ENCODE measurements around the gene SIX5.
"Not testable (repeated sequence)": the region's sequence is repeated elsewhere in the genome, so short reads cannot be mapped to it uniquely, and the experiment has no call there.

The SIX5 gene

DNA sequence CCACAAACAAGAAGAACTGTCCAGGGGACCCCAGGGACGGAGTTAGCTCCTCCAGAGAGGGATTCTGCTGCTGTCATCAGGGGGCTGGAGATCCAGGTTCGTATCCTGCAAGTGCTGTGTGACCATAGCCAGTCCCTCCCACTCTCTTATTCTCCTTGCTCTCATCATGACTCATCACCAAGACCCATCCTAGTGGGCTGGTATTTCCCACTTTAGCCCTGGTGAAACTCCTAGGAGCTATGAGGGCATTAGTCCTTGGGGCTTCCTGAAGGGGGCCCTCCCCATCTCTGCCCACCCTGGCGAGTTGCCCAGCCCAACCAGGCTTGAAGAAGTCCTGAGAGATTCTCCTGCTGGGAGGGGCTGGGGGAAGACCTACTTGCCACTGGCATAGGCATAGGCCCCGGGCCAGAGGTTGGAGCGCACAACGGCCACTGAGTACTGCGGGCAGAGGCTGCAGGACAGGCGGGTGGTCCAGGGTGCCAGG, 31.1 kb upstream of the SIX5 start:
- H3K9me3 Mint-ChIP-seq: no peaks in the 10 kb centered on the region
- no peak overlapping the region for H3K27ac Mint-ChIP-seq
- H3K27me3 Mint-ChIP-seq: peaks cover 76% of the 10 kb centered on the region
- DNase-seq (no peak), ATAC-seq (no peak)
- peaks cover 9% of the 10 kb centered on the region for H3K4me1 Mint-ChIP-seq
- H3K4me3 Mint-ChIP-seq: no peak overlapping the region

DNA sequence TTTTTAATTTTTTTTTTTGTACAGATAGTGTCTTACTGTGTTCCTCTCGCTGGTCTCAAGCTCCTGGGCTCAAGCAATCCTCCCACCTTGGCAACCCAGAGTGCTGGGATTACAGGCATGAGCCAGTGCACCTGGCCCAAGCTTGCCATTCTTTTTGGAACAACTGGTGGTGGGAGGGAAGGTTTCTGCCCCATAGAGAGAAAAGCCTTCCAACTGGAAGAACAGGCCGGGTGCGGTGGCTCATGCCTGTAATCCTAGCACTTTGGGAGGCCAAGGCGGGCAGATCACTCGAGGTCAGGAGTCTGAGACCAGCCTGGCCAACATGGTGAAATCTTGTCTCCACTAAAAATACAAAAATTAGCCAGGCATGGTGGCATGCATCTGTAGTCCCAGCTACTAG, 30.5 kb upstream of the SIX5 start:
- not testable (repeated sequence) for H3K9me3 Mint-ChIP-seq, H3K4me3 Mint-ChIP-seq, DNase-seq, H3K4me1 Mint-ChIP-seq, ATAC-seq, H3K27ac Mint-ChIP-seq
- H3K27me3 Mint-ChIP-seq: peaks cover 82% of the 10 kb centered on the region

DNA sequence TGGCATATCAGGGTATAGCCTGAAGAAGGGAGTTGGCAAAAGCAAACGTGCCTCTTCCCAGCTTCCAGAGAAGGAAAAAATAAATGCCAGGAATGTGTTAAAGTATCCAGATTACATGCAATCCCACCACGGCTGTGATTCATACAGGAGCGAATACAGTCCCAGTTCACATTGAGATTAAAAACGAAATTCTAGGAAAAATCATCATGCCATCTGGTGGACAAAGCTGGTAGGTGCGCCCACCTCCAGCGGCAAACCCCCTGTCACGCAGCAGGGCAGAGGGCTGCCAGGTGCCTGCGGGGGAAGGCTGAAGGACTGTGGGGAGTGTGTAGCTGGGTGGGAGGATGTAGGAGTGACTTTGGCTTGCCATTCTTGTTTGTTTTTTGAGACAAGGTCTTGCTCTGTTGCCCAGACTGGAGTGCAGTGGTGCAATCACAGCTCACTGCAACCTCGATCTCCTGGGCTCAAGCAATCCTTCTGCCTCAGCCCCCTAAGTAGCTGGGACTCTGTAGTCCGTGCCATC, 30.0 kb upstream of the SIX5 start:
- H3K4me3 Mint-ChIP-seq: no peak overlapping the region
- peaks cover 87% of the 10 kb centered on the region for H3K27me3 Mint-ChIP-seq
- ATAC-seq (peak; percentile 79), DNase-seq (peak; percentile 52 to 53)
- H3K4me1 Mint-ChIP-seq: peaks cover 10% of the 10 kb centered on the region
- H3K9me3 Mint-ChIP-seq: no peaks in the 10 kb centered on the region
- H3K27ac Mint-ChIP-seq: no peak overlapping the region

DNA sequence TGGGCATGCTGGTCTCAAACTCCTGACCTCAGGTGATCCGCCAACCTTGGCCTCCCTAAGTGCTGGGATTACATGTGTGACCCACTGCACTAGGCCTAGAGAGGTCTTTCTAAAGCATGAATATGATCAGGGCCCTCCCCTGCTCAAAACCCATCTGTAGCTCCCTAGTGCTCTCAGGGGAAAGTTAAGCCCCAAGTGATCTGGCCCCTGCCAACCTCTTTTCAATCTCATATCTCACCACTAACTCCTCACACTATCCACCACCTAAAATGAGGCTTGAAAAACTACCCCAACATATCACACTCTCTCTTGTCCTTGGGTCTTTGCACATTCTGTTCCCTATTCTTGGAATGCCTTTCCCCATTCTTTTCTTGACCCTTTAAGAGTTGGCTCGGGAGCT, 25.6 kb upstream of the SIX5 start:
- peaks cover 42% of the 10 kb centered on the region for H3K4me1 Mint-ChIP-seq
- no peak overlapping the region for H3K27ac Mint-ChIP-seq
- no peak for DNase-seq
- H3K27me3 Mint-ChIP-seq: peaks cover 67% of the 10 kb centered on the region
- H3K9me3 Mint-ChIP-seq: no peaks in the 10 kb centered on the region
- no peak for ATAC-seq
- H3K4me3 Mint-ChIP-seq: no peak overlapping the region

DNA sequence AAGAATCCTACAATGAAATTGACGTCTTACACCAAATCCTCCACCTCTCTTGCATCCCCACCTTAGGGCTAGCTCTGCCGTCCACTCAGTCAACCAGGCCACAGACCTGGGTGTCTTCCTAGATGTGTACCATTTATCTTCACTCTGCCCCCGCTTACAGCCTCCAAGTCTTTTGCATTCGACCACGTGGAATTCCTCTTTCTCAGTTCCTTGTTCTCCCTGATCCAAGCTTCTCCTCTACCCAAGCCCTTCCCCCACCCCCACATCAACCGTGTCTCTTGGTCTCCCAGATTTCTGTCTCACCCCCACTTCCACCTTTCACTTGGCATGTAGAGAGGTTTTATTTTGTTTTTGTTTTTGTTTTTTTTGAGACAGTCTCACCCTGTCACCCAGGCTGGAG, 24.8 kb upstream of the SIX5 start:
- DNase-seq (no peak), ATAC-seq (no peak)
- peaks cover 65% of the 10 kb centered on the region for H3K27me3 Mint-ChIP-seq
- H3K27ac Mint-ChIP-seq: peak overlapping the region in 1 of 2 donors; percentile 34
- H3K4me1 Mint-ChIP-seq: peaks cover 38% of the 10 kb centered on the region
- no peaks in the 10 kb centered on the region for H3K9me3 Mint-ChIP-seq
- no peak overlapping the region for H3K4me3 Mint-ChIP-seq

DNA sequence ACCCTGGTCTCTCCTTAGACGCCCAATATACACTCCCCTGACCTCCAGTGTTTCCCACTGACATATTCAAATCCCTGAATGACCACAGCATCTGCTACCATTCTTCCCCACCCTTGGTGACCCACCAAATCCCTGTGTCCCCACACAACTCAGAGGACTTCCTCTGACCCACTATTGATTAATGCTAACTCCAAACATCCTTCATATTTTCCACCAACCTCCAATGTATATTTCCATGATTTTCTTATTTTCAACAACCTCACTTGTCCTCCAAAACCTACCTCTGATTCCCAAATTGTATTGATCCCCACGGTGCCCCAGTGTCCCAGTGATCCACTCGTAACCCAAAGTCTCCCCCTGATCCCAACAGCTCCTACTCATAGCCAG, 24.1 kb upstream of the SIX5 start:
- no peak for ATAC-seq
- Mint-ChIP-seq H3K4me3 (peak overlapping the region; percentile 39 to 82), H3K4me1 (peaks cover 33% of the 10 kb centered on the region), H3K9me3 (no peaks in the 10 kb centered on the region), H3K27me3 (peaks cover 65% of the 10 kb centered on the region), H3K27ac (peak overlapping the region; percentile 59 to 62)
- DNase-seq: no peak

DNA sequence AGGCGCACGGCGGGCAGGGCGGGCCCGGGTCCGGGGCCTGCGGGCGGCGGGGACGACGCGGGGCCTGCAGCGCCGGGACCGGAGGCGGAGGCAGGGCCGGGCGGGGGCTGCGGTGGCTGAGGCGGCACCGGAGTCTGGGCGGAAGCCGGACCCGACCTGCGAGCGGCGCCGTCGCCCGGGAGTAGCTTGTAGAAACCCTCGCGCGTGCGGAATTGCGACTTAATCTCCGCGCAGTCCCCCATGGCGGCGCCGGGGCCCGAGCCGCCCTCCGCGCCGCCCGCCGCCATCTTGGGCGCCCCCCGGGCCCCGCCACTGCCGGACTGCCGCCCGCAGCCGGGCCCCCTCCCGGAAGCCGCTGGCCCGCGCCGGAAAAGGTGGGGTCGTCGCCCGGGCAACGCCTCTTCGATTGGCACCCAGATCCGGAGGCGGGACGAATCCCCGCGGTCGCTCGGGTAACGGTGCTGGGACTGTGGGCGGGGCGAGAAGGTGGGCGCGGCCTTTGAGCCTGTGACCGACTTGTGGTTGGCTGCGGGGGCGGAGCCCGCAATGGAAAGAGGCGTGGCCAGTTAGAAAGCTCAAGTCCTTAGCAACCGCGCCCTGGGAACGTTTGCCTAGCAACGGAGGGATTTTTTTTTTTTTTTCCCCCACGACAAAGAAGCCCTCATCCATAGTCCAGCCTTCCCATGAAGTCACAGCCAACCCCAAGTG, 23.6 kb upstream of the SIX5 start, which contains the start of gene DMWD:
TSS of gene DMWD (minus strand) at position 376 of the 708 bp plus-strand sequence. CDS start at position 287, 89 bp downstream.
- no peaks in the 10 kb centered on the region for H3K9me3 Mint-ChIP-seq
- H3K4me1 Mint-ChIP-seq: peaks cover 33% of the 10 kb centered on the region
- H3K4me3 Mint-ChIP-seq: peak within 1 kb of the TSS; percentile 90 to 99
- peak; percentile 92 for ATAC-seq
- peaks cover 65% of the 10 kb centered on the region for H3K27me3 Mint-ChIP-seq
- peak; percentile 99 for DNase-seq
- peak within 1 kb of the TSS; percentile 83 to 93 for H3K27ac Mint-ChIP-seq

DNA sequence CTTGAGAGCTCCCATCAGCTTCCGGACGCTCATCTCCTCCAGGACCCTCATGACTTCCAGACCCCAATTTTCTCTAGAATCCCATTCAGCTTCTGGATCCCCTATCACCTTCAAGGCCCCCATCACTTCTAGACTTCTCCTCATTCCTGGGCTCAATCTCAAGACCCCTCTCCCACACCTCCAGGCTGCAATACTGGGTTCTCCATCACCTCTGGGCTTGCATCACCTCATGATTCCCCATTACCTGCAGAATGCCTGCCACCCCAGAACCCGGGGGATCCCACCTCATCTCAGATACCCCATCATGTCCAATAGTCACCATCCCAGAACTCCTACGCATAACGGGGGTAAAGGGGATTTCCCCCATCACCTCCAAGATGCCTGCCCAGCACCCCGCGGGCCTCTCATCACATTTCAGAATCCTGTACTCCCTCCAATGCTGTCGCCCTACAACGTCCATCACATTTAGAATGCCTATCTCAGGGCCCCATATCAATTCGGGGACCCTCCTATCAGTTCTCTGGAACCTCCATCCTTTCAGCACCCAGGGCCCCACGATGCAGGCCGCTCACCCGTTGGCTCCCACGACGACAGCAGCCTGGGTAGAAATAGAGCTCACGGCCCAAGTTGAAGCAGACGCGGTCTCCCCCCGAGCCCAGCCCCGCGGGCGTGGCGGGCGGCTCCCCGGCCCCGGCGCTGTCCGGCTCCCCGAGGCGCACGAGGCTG, 22.9 kb upstream of the SIX5 start:
- peak; percentile 42 to 43 for DNase-seq
- ATAC-seq: peak; percentile 42
- Mint-ChIP-seq H3K9me3 (no peaks in the 10 kb centered on the region), H3K27ac (peak overlapping the region; percentile 83 to 93), H3K27me3 (peaks cover 63% of the 10 kb centered on the region), H3K4me1 (peaks cover 33% of the 10 kb centered on the region), H3K4me3 (peak overlapping the region; percentile 90 to 99)

DNA sequence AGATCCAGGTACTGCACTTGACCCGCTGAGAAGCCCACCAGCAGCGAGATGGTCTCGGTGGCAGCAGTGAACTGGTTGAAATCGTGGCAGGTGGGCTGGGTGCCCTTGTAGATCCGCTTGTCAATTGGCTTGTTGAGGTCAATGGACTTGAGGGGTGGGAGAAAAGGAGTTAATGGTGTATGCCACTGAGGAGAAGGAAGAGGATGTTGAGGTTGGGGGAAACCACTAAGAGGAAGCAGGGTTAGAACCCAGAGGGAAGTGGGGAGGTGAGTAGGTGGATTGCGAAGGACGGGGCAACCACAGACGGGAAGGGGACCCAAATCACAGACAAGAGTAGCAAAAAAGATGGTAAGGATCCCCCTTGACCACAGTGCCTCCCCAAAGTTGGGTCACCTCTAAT, 21.9 kb upstream of the SIX5 start:
- peaks cover 53% of the 10 kb centered on the region for H3K27me3 Mint-ChIP-seq
- peak overlapping the region; percentile 90 to 99 for H3K4me3 Mint-ChIP-seq
- DNase-seq: peak in 1 of 2 donors; percentile 45
- peak; percentile 40 for ATAC-seq
- H3K9me3 Mint-ChIP-seq: no peaks in the 10 kb centered on the region
- no peak overlapping the region for H3K27ac Mint-ChIP-seq
- peaks cover 33% of the 10 kb centered on the region for H3K4me1 Mint-ChIP-seq

DNA sequence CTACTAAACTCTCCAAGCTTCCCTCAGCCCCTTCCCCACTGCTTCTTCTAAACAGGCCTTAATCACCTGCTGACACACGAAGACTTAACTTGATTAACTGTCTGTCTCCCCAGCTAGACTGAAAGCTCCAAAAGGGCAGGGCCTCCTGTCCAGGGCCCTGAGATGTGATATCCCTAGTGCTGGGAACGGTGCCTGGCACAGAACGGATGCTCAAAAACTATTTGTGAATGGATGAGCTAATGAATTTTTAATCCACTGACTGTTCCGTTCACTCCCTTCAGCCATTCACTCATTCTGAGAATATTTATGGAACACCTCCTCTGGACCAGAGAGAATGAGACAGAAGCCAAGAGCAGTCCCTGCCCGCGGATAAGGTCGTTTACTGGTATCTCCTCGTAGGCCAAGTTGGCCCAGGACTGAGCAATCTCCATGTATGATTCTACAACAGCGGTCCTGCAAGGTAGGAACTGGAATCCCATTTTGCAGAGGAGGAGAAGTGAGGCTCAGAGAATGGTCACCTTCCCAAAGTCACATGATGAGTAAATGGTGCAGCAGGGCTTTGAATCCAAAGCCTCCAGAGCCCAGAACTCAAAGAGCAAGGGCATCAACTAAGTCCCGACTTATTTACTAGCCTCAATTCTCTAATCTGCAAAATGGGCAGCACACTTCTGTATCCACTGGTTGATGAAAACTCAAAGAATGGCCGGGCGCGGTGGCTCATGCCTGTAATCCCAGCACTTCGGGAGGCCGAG, 20.2 kb upstream of the SIX5 start:
- ATAC-seq: no peak
- Mint-ChIP-seq H3K9me3 (no peaks in the 10 kb centered on the region), H3K4me1 (peaks cover 33% of the 10 kb centered on the region), H3K27ac (no peak overlapping the region), H3K4me3 (no peak overlapping the region), H3K27me3 (peaks cover 36% of the 10 kb centered on the region)
- DNase-seq: no peak

DNA sequence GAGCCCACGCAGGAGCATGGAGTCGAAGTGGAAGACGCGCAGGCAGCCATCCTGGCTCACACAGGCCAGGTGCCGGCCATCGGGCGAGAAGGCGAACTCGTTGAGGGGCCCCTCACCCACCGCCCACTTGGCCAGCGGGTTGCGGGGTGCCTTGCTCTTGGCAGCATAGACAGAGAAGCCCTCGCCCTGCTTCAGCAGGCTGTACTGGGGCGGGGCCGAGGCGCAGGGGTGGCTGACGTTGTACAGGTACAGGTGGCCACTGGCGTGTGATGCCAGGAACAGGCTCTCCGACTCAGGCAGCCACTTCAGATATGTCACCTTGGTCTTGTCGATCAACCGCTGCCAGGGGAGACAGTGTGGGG, 17.5 kb upstream of the SIX5 start:
- no peaks in the 10 kb centered on the region for H3K9me3 Mint-ChIP-seq
- ATAC-seq (no peak), DNase-seq (no peak)
- no peak overlapping the region for H3K4me3 Mint-ChIP-seq
- H3K27ac Mint-ChIP-seq: no peak overlapping the region
- H3K27me3 Mint-ChIP-seq: peaks cover 43% of the 10 kb centered on the region
- H3K4me1 Mint-ChIP-seq: peaks cover 13% of the 10 kb centered on the region

DNA sequence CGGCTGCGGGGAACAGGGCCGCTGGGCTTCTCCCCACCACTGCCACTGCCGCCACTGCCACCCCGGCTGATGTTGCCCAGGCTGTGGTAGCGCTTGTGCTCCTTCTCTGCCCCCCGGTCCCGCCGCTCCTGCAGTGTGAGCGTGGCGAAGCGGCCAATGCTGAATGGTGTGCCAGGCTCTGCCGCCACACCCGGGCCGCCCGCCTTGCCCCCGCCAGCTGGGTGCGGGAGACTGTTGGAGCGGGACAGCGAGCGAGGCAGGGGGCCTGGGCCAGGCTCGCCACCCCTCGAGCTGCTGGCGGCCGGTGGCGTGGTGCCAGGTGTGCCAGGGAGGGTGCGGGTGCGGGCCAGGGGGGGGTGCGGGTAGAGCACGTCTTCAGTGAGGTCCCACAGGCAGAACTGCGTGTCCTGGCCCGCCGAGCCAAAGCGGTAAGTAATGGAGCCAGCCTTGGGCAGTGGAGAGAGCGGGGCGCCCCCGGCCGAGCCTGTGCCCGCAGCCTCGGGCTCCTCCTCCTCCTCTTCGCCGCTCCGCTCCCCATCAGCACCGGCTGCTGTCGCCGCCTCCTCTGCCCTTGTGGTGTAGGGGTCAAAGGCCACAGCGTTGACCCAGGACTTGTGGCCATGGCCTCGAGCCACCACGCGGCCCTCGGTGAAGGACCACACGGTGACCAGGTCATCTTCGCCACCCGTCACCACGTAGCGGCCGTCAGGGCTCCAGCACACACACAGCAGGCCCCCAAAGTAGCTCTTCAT, 16.9 kb upstream of the SIX5 start:
- DNase-seq: no peak
- H3K4me3 Mint-ChIP-seq: no peak overlapping the region
- H3K27ac Mint-ChIP-seq: no peak overlapping the region
- no peaks in the 10 kb centered on the region for H3K9me3 Mint-ChIP-seq
- H3K4me1 Mint-ChIP-seq: peaks cover 7% of the 10 kb centered on the region
- H3K27me3 Mint-ChIP-seq: peaks cover 48% of the 10 kb centered on the region
- ATAC-seq: peak; percentile 11

DNA sequence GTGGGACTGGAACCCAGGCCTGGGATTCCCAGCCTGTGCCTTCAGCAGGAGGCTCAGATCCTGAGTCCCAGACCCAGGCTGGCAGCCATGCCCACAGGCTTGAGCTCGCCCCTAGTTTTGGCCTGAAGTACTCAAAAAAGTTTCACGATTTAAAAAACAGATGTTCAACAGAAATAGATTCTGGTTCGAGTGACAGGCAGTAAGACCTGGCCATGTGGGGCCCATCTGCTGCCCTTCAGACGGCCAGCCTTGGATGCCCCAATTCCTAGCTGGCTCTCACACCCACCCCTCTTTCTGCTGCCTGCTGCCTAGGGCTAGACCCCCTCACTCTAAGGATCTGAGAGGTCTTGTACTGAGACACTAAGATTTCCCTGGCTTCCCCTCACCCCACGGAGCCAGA, 16.0 kb upstream of the SIX5 start:
- Mint-ChIP-seq H3K27me3 (peaks cover 57% of the 10 kb centered on the region), H3K27ac (no peak overlapping the region), H3K4me1 (peaks cover 3% of the 10 kb centered on the region), H3K4me3 (no peak overlapping the region), H3K9me3 (no peaks in the 10 kb centered on the region)
- DNase-seq (no peak), ATAC-seq (no peak)

DNA sequence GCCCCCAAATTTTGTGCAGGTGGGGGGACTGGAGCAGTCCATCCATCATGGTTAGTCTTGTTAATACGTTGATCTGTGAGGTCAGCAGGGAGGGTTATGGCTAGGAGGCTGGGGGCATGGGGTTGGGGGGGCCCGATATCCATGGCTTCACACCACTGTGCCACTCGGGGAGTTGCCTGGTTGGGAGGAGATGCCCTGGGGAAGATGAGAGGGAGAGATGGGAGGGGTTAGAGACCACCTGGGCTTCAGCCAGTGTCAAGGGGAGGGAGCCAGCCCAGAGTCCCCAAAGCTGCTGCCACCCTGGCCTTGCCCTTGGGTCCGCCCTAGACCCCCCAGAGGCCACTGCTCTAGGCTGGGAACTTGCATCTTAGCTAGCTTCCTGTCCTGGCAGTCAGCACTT, 15.0 kb upstream of the SIX5 start:
- DNase-seq (no peak), ATAC-seq (no peak)
- Mint-ChIP-seq H3K27me3 (peaks cover 63% of the 10 kb centered on the region), H3K27ac (no peak overlapping the region), H3K4me1 (peaks cover 13% of the 10 kb centered on the region), H3K4me3 (no peak overlapping the region), H3K9me3 (no peaks in the 10 kb centered on the region)

All from stimulated activated naive CD8-positive, alpha-beta T cell treated with anti-CD3 and anti-CD28 coated beads, Interleukin-15, amount 100 ng/mL, for 72 hours (primary cell).